ENCODE results near the gene IGLL1.

The IGLL1 gene

DNA sequence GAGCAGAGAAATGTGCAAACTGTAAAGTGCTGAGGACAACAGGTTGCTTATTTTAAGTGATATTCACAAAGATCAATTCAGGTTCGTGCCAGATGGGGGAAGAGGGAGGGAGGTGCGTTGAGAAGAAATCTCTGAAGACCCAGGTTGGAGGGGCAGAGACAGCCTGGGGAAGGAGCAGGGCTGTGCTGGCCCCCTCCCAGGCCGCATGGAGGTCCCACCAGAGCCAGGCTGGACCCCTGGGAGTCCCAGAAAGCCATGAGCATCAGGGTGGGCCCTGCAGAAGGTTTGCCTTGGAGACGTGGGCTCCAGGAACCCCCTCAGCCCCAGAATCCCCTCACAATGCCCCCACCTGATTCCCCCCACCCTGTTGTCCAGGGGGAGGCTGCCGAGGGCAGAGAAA, 47.4 kb downstream of the IGLL1 start:
- peaks cover 59% of the 10 kb centered on the region for H3K27me3 ChIP-seq (replicated peaks; ENCODE audit: insufficient read depth, low read length)
- H2AFZ ChIP-seq (ENCODE audit: low read length) = no peak overlapping the region
- H3K27ac ChIP-seq (ENCODE audit: low read length) = no peak overlapping the region
- no peaks in the 10 kb centered on the region for H3K36me3 ChIP-seq (replicated peaks; ENCODE audit: insufficient read depth, low read length)
- no peaks in the 10 kb centered on the region for H3K4me1 ChIP-seq (ENCODE audit: low read length)
- H3K4me3 ChIP-seq (ENCODE audit: low read length) = no peak overlapping the region
- H3K9me2 ChIP-seq (replicated peaks; ENCODE audit: insufficient read depth, low read length) = no peaks in the 10 kb centered on the region
- no peaks in the 10 kb centered on the region for H4K20me1 ChIP-seq (ENCODE audit: insufficient read depth, low read length)
- H3K4me2 ChIP-seq (ENCODE audit: low read depth, low read length) = no peak overlapping the region
- no peak overlapping the region for H3K9ac ChIP-seq (ENCODE audit: low read length)
- no peaks in the 10 kb centered on the region for H3K79me2 ChIP-seq (ENCODE audit: low read length)
- DNase-seq = no peak
- H3F3A ChIP-seq (ENCODE audit: insufficient read depth, low read length) = no peaks in the 10 kb centered on the region
- TF ChIP-seq CTCF (IDR thresholded peaks at IDR 0.05; ENCODE audit: low read length) (no peak), EZH2 (optimal IDR thresholded peaks at IDR 0.05; ENCODE audit: low read depth, low read length) (no peak), EZH2phosphoT487 (IDR thresholded peaks at IDR 0.05; ENCODE audit: low read length) (no peak)
- no peaks in the 10 kb centered on the region for H3K9me3 ChIP-seq (replicated peaks; ENCODE audit: insufficient read depth, low read length)

- no peaks in the 10 kb centered on the region for H3K9me2 ChIP-seq (replicated peaks; ENCODE audit: insufficient read depth, low read length)
- H3K4me2 ChIP-seq (ENCODE audit: low read depth, low read length) = no peak overlapping the region
- no peaks in the 10 kb centered on the region for H3K9me3 ChIP-seq (replicated peaks; ENCODE audit: insufficient read depth, low read length)
- H3F3A ChIP-seq (ENCODE audit: insufficient read depth, low read length) = no peaks in the 10 kb centered on the region
- DNase-seq = no peak
- H2AFZ ChIP-seq (ENCODE audit: low read length) = no peak overlapping the region
- H3K79me2 ChIP-seq (ENCODE audit: low read length) = no peaks in the 10 kb centered on the region
- H4K20me1 ChIP-seq (ENCODE audit: insufficient read depth, low read length) = no peaks in the 10 kb centered on the region
- H3K27ac ChIP-seq (ENCODE audit: low read length) = no peak overlapping the region
- no peak for TF ChIP-seq EZH2 (optimal IDR thresholded peaks at IDR 0.05; ENCODE audit: low read depth, low read length)
- no peak for TF ChIP-seq EZH2phosphoT487 (IDR thresholded peaks at IDR 0.05; ENCODE audit: low read length)
- no peak for TF ChIP-seq CTCF (IDR thresholded peaks at IDR 0.05; ENCODE audit: low read length)
- H3K9ac ChIP-seq (ENCODE audit: low read length) = no peak overlapping the region
- no peaks in the 10 kb centered on the region for H3K36me3 ChIP-seq (replicated peaks; ENCODE audit: insufficient read depth, low read length)
- no peak overlapping the region for H3K4me3 ChIP-seq (ENCODE audit: low read length)
- peaks cover 59% of the 10 kb centered on the region for H3K27me3 ChIP-seq (replicated peaks; ENCODE audit: insufficient read depth, low read length)
- no peaks in the 10 kb centered on the region for H3K4me1 ChIP-seq (ENCODE audit: low read length)
These were observed 48.0 kb downstream of the IGLL1 start for GRCh38 chr22:23531966-23532705.

DNA sequence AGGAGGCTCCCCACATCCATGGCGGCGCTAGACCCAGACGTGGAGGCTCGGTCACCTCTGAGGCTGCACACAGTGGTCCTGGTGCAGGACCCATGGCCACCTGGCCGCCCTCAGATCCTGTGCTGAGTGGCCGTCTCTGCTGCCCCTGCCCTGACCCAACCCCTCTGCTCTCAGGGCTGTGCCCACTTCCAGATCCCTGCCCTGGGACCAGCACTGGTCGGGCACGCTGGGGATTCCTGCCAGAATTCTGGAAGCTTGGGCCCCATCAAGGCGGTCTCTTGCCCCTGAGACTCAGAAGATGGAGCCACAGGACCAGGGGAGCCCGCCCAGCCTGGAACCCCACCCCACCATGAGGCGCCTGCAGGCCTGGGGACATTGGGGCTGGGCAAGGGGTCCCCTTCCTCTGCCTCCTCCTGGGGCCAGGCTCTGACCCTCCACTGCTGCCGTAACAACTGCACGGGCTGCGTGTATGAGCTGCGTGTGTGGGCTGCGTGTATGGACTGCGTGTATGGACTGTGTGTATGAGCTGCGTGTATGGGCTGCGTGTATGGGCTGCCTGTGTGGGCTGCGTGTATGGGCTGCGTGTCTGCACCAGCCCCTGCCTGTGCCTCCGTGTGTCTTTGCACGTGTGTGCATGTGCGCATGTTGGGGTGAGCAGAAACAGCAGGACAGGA, 48.7 kb downstream of the IGLL1 start:
- Histone ChIP-seq H3K4me1 (ENCODE audit: low read length) (no peaks in the 10 kb centered on the region), H3K79me2 (ENCODE audit: low read length) (no peaks in the 10 kb centered on the region), H3K27me3 (replicated peaks; ENCODE audit: insufficient read depth, low read length) (peaks cover 60% of the 10 kb centered on the region), H3K4me2 (ENCODE audit: low read depth, low read length) (no peak overlapping the region), H4K20me1 (ENCODE audit: insufficient read depth, low read length) (no peaks in the 10 kb centered on the region), H3K4me3 (ENCODE audit: low read length) (no peak overlapping the region), H3F3A (ENCODE audit: insufficient read depth, low read length) (no peaks in the 10 kb centered on the region), H3K36me3 (replicated peaks; ENCODE audit: insufficient read depth, low read length) (no peaks in the 10 kb centered on the region), H3K9ac (ENCODE audit: low read length) (no peak overlapping the region), H2AFZ (ENCODE audit: low read length) (no peak overlapping the region), H3K9me3 (replicated peaks; ENCODE audit: insufficient read depth, low read length) (no peaks in the 10 kb centered on the region), H3K27ac (ENCODE audit: low read length) (no peak overlapping the region), H3K9me2 (replicated peaks; ENCODE audit: insufficient read depth, low read length) (no peaks in the 10 kb centered on the region)
- TF ChIP-seq EZH2 (optimal IDR thresholded peaks at IDR 0.05; ENCODE audit: low read depth, low read length) = no peak
- no peak for TF ChIP-seq CTCF (IDR thresholded peaks at IDR 0.05; ENCODE audit: low read length)
- no peak for TF ChIP-seq EZH2phosphoT487 (IDR thresholded peaks at IDR 0.05; ENCODE audit: low read length)
- no peak for DNase-seq
